ENCODE data around the gene GABARAPL1. TPM values are rescaled to one million over a fixed set of nuclear protein-coding genes. Genes with fewer than 3 reads are reported as not detected.

The GABARAPL1 gene
- 100 to 1,000 TPM; 103 to 111 TPM for total RNA-seq
- polyA plus RNA-seq: 10 to 100 TPM; 74.5 to 84.1 TPM
- long read RNA-seq, donor 1, transcript GABARAPL1-201 (4 exons, 1,957 nt): major isoform, 186 of 204 reads
- long read RNA-seq, donor 1, transcript GABARAPL1-218 (4 exons, 2,294 nt): minor isoform, 5 of 204 reads
- long read RNA-seq, donor 1, partial matches to known transcripts: 1 of 204 reads
- long read RNA-seq, donor 1, other reads (novel, unspliced or antisense): 10 of 204 reads
- long read RNA-seq, donor 2, transcript GABARAPL1-201 (4 exons, 1,957 nt): major isoform, 17 of 25 reads
- long read RNA-seq, donor 2, partial matches to known transcripts: 1 of 25 reads
- long read RNA-seq, donor 2, other reads (novel, unspliced or antisense): 6 of 25 reads

- H3K9me3 ChIP-seq (ENCODE audit: control insufficient read depth, low read length): no peaks in the 10 kb centered on the region
- H3K27ac ChIP-seq (ENCODE audit: low read depth in 1 of 2, low read length in 2 of 2): peak within 1 kb of the TSS; percentile 88 to 99
- WGBS, 2 donors: 1% methylated on average over 35 of the region's 35 CpGs
- ATAC-seq (ENCODE audit: low FRiP score) (peak; percentile 94), DNase-seq (peak; percentile 88 to 94)
- H3K27me3 ChIP-seq (ENCODE audit: control insufficient read depth in 1 of 2, insufficient read depth in 2 of 2, low read length in 1 of 2): no peaks in the 10 kb centered on the region
- H3K4me3 ChIP-seq (ENCODE audit: low read length in 2 of 2): peak within 1 kb of the TSS; percentile 55 to 97
- no peaks in the 10 kb centered on the region for H3K4me1 ChIP-seq (ENCODE audit: control insufficient read depth in 1 of 2, insufficient read depth in 2 of 2, low read length in 2 of 2)
- H3K36me3 ChIP-seq (ENCODE audit: control insufficient read depth in 1 of 2, insufficient read depth in 2 of 2, low read length in 1 of 2): no peaks in the 10 kb centered on the region
- intact Hi-C loops (cut with DNase I): loop anchor here (2.0 to 10.0 kb wide), 4 partner anchors 152 to 1308 kb away; partner anchors contain the start of gene YBX3 (in 1 of the 2)
Measured at GRCh38 chr12:10212739-10213131, at the start of gene GABARAPL1. Gene GABARAPL1, plus strand, starts transcription at chr12:10212877. Its CDS starts 253 bp downstream, at chr12:10213130.

- Histone ChIP-seq H3K4me1 (ENCODE audit: control insufficient read depth in 1 of 2, insufficient read depth in 2 of 2, low read length in 2 of 2) (no peaks in the 10 kb centered on the region), H3K36me3 (ENCODE audit: control insufficient read depth in 1 of 2, insufficient read depth in 2 of 2, low read length in 1 of 2) (no peaks in the 10 kb centered on the region), H3K9me3 (ENCODE audit: control insufficient read depth, low read length) (no peaks in the 10 kb centered on the region), H3K27me3 (ENCODE audit: control insufficient read depth in 1 of 2, insufficient read depth in 2 of 2, low read length in 1 of 2) (no peaks in the 10 kb centered on the region), H3K27ac (ENCODE audit: low read depth in 1 of 2, low read length in 2 of 2) (no peak overlapping the region), H3K4me3 (ENCODE audit: low read length in 2 of 2) (no peak overlapping the region)
- no peak for DNase-seq
- intact Hi-C loops (cut with DNase I): no loop called here
- 69 to 71% methylated on average over 3 of the region's 3 CpGs for WGBS, 2 donors
- no peak for ATAC-seq (ENCODE audit: low FRiP score)
Measured at GRCh38 chr12:10163084-10163483, 49.6 kb upstream of the GABARAPL1 start.

- H3K4me1 ChIP-seq (ENCODE audit: control insufficient read depth in 1 of 2, insufficient read depth in 2 of 2, low read length in 2 of 2): no peaks in the 10 kb centered on the region
- H3K27me3 ChIP-seq (ENCODE audit: control insufficient read depth in 1 of 2, insufficient read depth in 2 of 2, low read length in 1 of 2): no peaks in the 10 kb centered on the region
- intact Hi-C loops (cut with DNase I): no loop called here
- no peak for DNase-seq
- H3K4me3 ChIP-seq (ENCODE audit: low read length in 2 of 2): no peak overlapping the region
- no peak overlapping the region for H3K27ac ChIP-seq (ENCODE audit: low read depth in 1 of 2, low read length in 2 of 2)
- H3K9me3 ChIP-seq (ENCODE audit: control insufficient read depth, low read length): no peaks in the 10 kb centered on the region
- no peak for ATAC-seq (ENCODE audit: low FRiP score)
- WGBS, 2 donors: 0% methylated on average over 1 of the region's 1 CpG
- no peaks in the 10 kb centered on the region for H3K36me3 ChIP-seq (ENCODE audit: control insufficient read depth in 1 of 2, insufficient read depth in 2 of 2, low read length in 1 of 2)
Measured at GRCh38 chr12:10165421-10165820, 47.3 kb upstream of the GABARAPL1 start.

- Histone ChIP-seq H3K27me3 (ENCODE audit: control insufficient read depth in 1 of 2, insufficient read depth in 2 of 2, low read length in 1 of 2) (no peaks in the 10 kb centered on the region), H3K36me3 (ENCODE audit: control insufficient read depth in 1 of 2, insufficient read depth in 2 of 2, low read length in 1 of 2) (no peaks in the 10 kb centered on the region), H3K4me3 (ENCODE audit: low read length in 2 of 2) (no peak overlapping the region), H3K4me1 (ENCODE audit: control insufficient read depth in 1 of 2, insufficient read depth in 2 of 2, low read length in 2 of 2) (no peaks in the 10 kb centered on the region), H3K27ac (ENCODE audit: low read depth in 1 of 2, low read length in 2 of 2) (no peak overlapping the region), H3K9me3 (ENCODE audit: control insufficient read depth, low read length) (no peaks in the 10 kb centered on the region)
- intact Hi-C loops (cut with DNase I): no loop called here
- DNase-seq: peak in 1 of 2 donors; percentile 59
- WGBS, 2 donors: 41 to 46% methylated on average over 5 of the region's 5 CpGs
- no peak for ATAC-seq (ENCODE audit: low FRiP score)
Measured at GRCh38 chr12:10167599-10167998, 45.1 kb upstream of the GABARAPL1 start.

- 22 to 25% methylated on average over 3 of the region's 3 CpGs for WGBS, 2 donors
Measured at GRCh38 chr12:10169104-10169503, 43.6 kb upstream of the GABARAPL1 start.

GRCh38 chr12:10170216-10170615, 42.5 kb upstream of the GABARAPL1 start:
- Histone ChIP-seq H3K36me3 (ENCODE audit: control insufficient read depth in 1 of 2, insufficient read depth in 2 of 2, low read length in 1 of 2) (no peaks in the 10 kb centered on the region), H3K27me3 (ENCODE audit: control insufficient read depth in 1 of 2, insufficient read depth in 2 of 2, low read length in 1 of 2) (no peaks in the 10 kb centered on the region), H3K9me3 (ENCODE audit: control insufficient read depth, low read length) (no peaks in the 10 kb centered on the region), H3K27ac (ENCODE audit: low read depth in 1 of 2, low read length in 2 of 2) (no peak overlapping the region), H3K4me1 (ENCODE audit: control insufficient read depth in 1 of 2, insufficient read depth in 2 of 2, low read length in 2 of 2) (no peaks in the 10 kb centered on the region), H3K4me3 (ENCODE audit: low read length in 2 of 2) (no peak overlapping the region)
- WGBS, 2 donors: 88 to 94% methylated on average over 5 of the region's 5 CpGs
- intact Hi-C loops (cut with DNase I): no loop called here
- ATAC-seq (ENCODE audit: low FRiP score): no peak
- DNase-seq: no peak

More at GRCh38 chr12:10169104-10169503, 43.6 kb upstream of the GABARAPL1 start:
- Histone ChIP-seq H3K36me3 (ENCODE audit: control insufficient read depth in 1 of 2, insufficient read depth in 2 of 2, low read length in 1 of 2) (no peaks in the 10 kb centered on the region), H3K4me1 (ENCODE audit: control insufficient read depth in 1 of 2, insufficient read depth in 2 of 2, low read length in 2 of 2) (no peaks in the 10 kb centered on the region), H3K27me3 (ENCODE audit: control insufficient read depth in 1 of 2, insufficient read depth in 2 of 2, low read length in 1 of 2) (no peaks in the 10 kb centered on the region), H3K4me3 (ENCODE audit: low read length in 2 of 2) (no peak overlapping the region), H3K9me3 (ENCODE audit: control insufficient read depth, low read length) (no peaks in the 10 kb centered on the region), H3K27ac (ENCODE audit: low read depth in 1 of 2, low read length in 2 of 2) (no peak overlapping the region)
- ATAC-seq (ENCODE audit: low FRiP score) (no peak), DNase-seq (no peak)
- intact Hi-C loops (cut with DNase I): no loop called here

- no peaks in the 10 kb centered on the region for H3K4me1 ChIP-seq (ENCODE audit: control insufficient read depth in 1 of 2, insufficient read depth in 2 of 2, low read length in 2 of 2)
- H3K4me3 ChIP-seq (ENCODE audit: low read length in 2 of 2): no peak within 1 kb of the TSS
- no peak within 1 kb of the TSS for H3K27ac ChIP-seq (ENCODE audit: low read depth in 1 of 2, low read length in 2 of 2)
- intact Hi-C loops (cut with DNase I): no loop called here
- no peaks in the 10 kb centered on the region for H3K36me3 ChIP-seq (ENCODE audit: control insufficient read depth in 1 of 2, insufficient read depth in 2 of 2, low read length in 1 of 2)
- 63 to 65% methylated on average over 7 of the region's 7 CpGs for WGBS, 2 donors
- H3K9me3 ChIP-seq (ENCODE audit: control insufficient read depth, low read length): no peaks in the 10 kb centered on the region
- DNase-seq (no peak), ATAC-seq (ENCODE audit: low FRiP score) (no peak)
- no peaks in the 10 kb centered on the region for H3K27me3 ChIP-seq (ENCODE audit: control insufficient read depth in 1 of 2, insufficient read depth in 2 of 2, low read length in 1 of 2)
Measured at GRCh38 chr12:10171973-10172728, 40.5 kb upstream of the GABARAPL1 start, which contains the start of gene OLR1. Gene OLR1, minus strand, starts transcription at chr12:10172132. Its CDS starts 55 bp downstream, at chr12:10172077.

- DNase-seq: no peak
- no peak for ATAC-seq (ENCODE audit: low FRiP score)
- Histone ChIP-seq H3K27ac (ENCODE audit: low read depth in 1 of 2, low read length in 2 of 2) (no peak overlapping the region), H3K4me3 (ENCODE audit: low read length in 2 of 2) (no peak overlapping the region), H3K4me1 (ENCODE audit: control insufficient read depth in 1 of 2, insufficient read depth in 2 of 2, low read length in 2 of 2) (no peaks in the 10 kb centered on the region), H3K36me3 (ENCODE audit: control insufficient read depth in 1 of 2, insufficient read depth in 2 of 2, low read length in 1 of 2) (no peaks in the 10 kb centered on the region), H3K27me3 (ENCODE audit: control insufficient read depth in 1 of 2, insufficient read depth in 2 of 2, low read length in 1 of 2) (no peaks in the 10 kb centered on the region), H3K9me3 (ENCODE audit: control insufficient read depth, low read length) (no peaks in the 10 kb centered on the region)
- intact Hi-C loops (cut with DNase I): no loop called here
- 59 to 62% methylated on average over 2 of the region's 2 CpGs for WGBS, 2 donors
Measured at GRCh38 chr12:10174986-10175614, 37.6 kb upstream of the GABARAPL1 start.
